Measurements from ENCODE around the gene FBXO7. TPM values are rescaled to one million over a fixed set of nuclear protein-coding genes. Genes with fewer than 3 reads are reported as not detected.

FBXO7 gene
- total and polyA plus RNA-seq, 2 of the 4 experiments (the other 2 are of a cell fraction), result 71.5 TPM

GRCh38 chr22:32528984-32529982, 54.7 kb downstream of the FBXO7 start:
- H3K36me3 ChIP-seq (ENCODE audit: control insufficient read depth, insufficient read depth, low read length), result no peaks in the 10 kb centered on the region
- intact Hi-C loops (cut with micrococcal nuclease), result loop anchor here (1.0 kb wide), 4 partner anchors 131 to 471 kb away; no protein-coding TSS in a partner anchor

More at GRCh38 chr22:32528984-32529982, 54.7 kb downstream of the FBXO7 start:
- Histone ChIP-seq H3K4ac (ENCODE audit: low read depth, low read length) (peak overlapping the region; percentile 74), H3K56ac (ENCODE audit: extremely low read depth, insufficient read depth, low read length) (no peak overlapping the region), H3K27ac (ENCODE audit: insufficient read depth, low read length) (peak overlapping the region; percentile 1; the same call in 1 of the 2 replicates), H3K9ac (ENCODE audit: low read depth, low read length) (no peak overlapping the region), H2BK20ac (ENCODE audit: low read depth, low read length) (peak overlapping the region; percentile 30), H2AK9ac (replicated peaks; ENCODE audit: low read depth, low read length, poor library complexity) (peak overlapping the region; percentile 43), H3K4me3 (ENCODE audit: insufficient read depth, low read depth, low read length) (no peak overlapping the region), H4K8ac (ENCODE audit: low read depth in 2 of 2, low read length in 2 of 2) (peak overlapping the region in 1 of 2 experiments; percentile 63; a peak in 1 of 4 replicates), H4K91ac (ENCODE audit: insufficient read depth, low read depth, low read length) (peak overlapping the region; percentile 71), H2BK5ac (ENCODE audit: low read depth, low read length, poor library complexity, severe bottlenecking) (no peak overlapping the region), H3K9me3 (ENCODE audit: control insufficient read depth, insufficient read depth, low read length) (no peaks in the 10 kb centered on the region), H3K23ac (ENCODE audit: low read depth, low read length) (no peak overlapping the region), H2AK5ac (ENCODE audit: low read depth, low read length) (peak overlapping the region; percentile 92), H3K27me3 (ENCODE audit: control insufficient read depth, insufficient read depth, low read length) (no peaks in the 10 kb centered on the region), H3K9me1 (ENCODE audit: insufficient read depth, low read length) (peaks cover 14% of the 10 kb centered on the region), H3K18ac (ENCODE audit: low read depth, low read length) (peak overlapping the region; percentile 4; the same call in 1 of the 2 replicates), H3K4me2 (ENCODE audit: low read depth, low read length) (no peak overlapping the region), H2BK120ac (ENCODE audit: low read depth, low read length) (peak overlapping the region; percentile 78), H3K4me1 (ENCODE audit: control insufficient read depth, insufficient read depth, low read length) (peaks cover 23% of the 10 kb centered on the region), H2AFZ (replicated peaks; ENCODE audit: low read length, poor library complexity) (peak overlapping the region; percentile 88), H4K5ac (ENCODE audit: low read depth, low read length) (peak overlapping the region; percentile 7; the same call in 1 of the 2 replicates), H3K79me1 (ENCODE audit: low read depth in 1 of 2, low read length in 2 of 2) (0 out of 4 replicates have a peak, but pooled peaks cover 0 to 5% of the 10 kb centered on the region in 2 experiments), H4K20me1 (ENCODE audit: insufficient read depth, low read length) (no peaks in the 10 kb centered on the region), H2BK15ac (ENCODE audit: low read depth, low read length) (peak overlapping the region; percentile 3; the same call in 1 of the 3 replicates), H3K14ac (replicated peaks; ENCODE audit: low read depth, low read length) (0 out of 2 replicates have a peak overlapping the region, but pooled peaks have one; percentile 49)
- no TSS peak for BruUV-seq (replicated peaks)
- ChIA-PET CTCF (interaction anchor here (0.8 to 2.9 kb wide), 9 partner anchors 127 to 520 kb away, joined by 3 to 36 read pairs (median 3); no protein-coding TSS in a partner anchor), POLR2A (ENCODE audit: unreplicated experiment) (no interaction called here)
- WGBS, 2 experiments (ENCODE audit: extremely low coverage in 2 of 2, insufficient read length in 1 of 2), result 46% methylated on average over 10 of the region's 29 CpGs; no CpG with 5 or more reads in 1 of the 2 experiments
- ATAC-seq (ENCODE audit: low read depth) (peak; percentile 78), DNase-seq (peak; percentile 86)
- TF ChIP-seq RAD21 (IDR thresholded peaks at IDR 0.05; ENCODE audit: low read length) (peak; percentile 100), CHD1 (IDR thresholded peaks at IDR 0.05; ENCODE audit: low read depth, low read length) (no peak), FOS (IDR thresholded peaks at IDR 0.05; ENCODE audit: low read depth, low read length) (no peak), POLR2A (IDR thresholded peaks at IDR 0.05; ENCODE audit: low read depth, low read length) (peak; percentile 67), SMC3 (IDR thresholded peaks at IDR 0.05; ENCODE audit: low read depth, low read length) (peak; percentile 99), RFX5 (IDR thresholded peaks at IDR 0.05; ENCODE audit: low read depth, low read length) (no peak), USF2 (IDR thresholded peaks at IDR 0.05; ENCODE audit: low read depth, low read length) (no peak), BHLHE40 (IDR thresholded peaks at IDR 0.05; ENCODE audit: low read depth, low read length) (no peak), MAZ (IDR thresholded peaks at IDR 0.05; ENCODE audit: borderline replicate concordance, low read depth, low read length) (peak; percentile 87), MXI1 (IDR thresholded peaks at IDR 0.05; ENCODE audit: borderline replicate concordance, low read depth, low read length) (no peak), CTCF (conservative IDR thresholded peaks at IDR 0.05; ENCODE audit: low read depth, low read length) (peak; percentile 95)
- dilution Hi-C loops (cut with HindIII; ENCODE audit: low sequenced_read_pairs, unreplicated experiment), result no loop called here
- in situ Hi-C loops (cut with MboI; ENCODE audit: low sequenced_read_pairs), result loop anchor here (5.0 kb wide), 3 partner anchors 98 to 458 kb away; no protein-coding TSS in a partner anchor
